Right atrium auricular region (tissue), 2 donors: ENCODE data around the gene ISG20. TPM values are rescaled to one million over a fixed set of nuclear protein-coding genes. Genes with fewer than 3 reads are reported as not detected.
"Not testable (repeated sequence)": the region's sequence is repeated elsewhere in the genome, so short reads cannot be mapped to it uniquely, and the experiment has no call there.

ENCODE experiments used
- DNase-seq: peaks from one replicate; pipeline ENCODE4 v3.0.0-alpha.2; 2019; ENCODE audit warnings: low spot score
- H3K27ac ChIP-seq, 2 donors: fragments of 200-600 bp; sonication (generic); 1 replicate in 1 of 2; 2 replicates in 1 of 2; pipeline ENCODE4 v1.5.1; 2016 to 2019
- H3K27me3 ChIP-seq, 2 donors: fragments of 200-600 bp; sonication (generic); one replicate each; pipeline versions ENCODE4 v1.5.1 to v1.6.0; 2017 to 2019
- H3K36me3 ChIP-seq: fragments of 200-600 bp; sonication (generic); one replicate; pipeline ENCODE4 v1.5.1; 2016
- H3K4me1 ChIP-seq, 2 donors: fragments of 200-600 bp; sonication (generic); one replicate each; pipeline versions ENCODE4 v1.5.1 to v1.6.0; 2017 to 2019
- H3K4me3 ChIP-seq, 2 donors: fragments of 200-600 bp; sonication (generic); 1 replicate in 1 of 2; 2 replicates in 1 of 2; pipeline ENCODE4 v1.5.1; 2017 to 2019; ENCODE audit warnings: mild to moderate bottlenecking in 1 of 2, moderate library complexity in 1 of 2
- H3K9me3 ChIP-seq, 2 donors: fragments of 200-600 bp; sonication (generic); one replicate each; pipeline ENCODE4 v1.5.1; 2019
- CTCF ChIP-seq, 2 donors: fragments of 200-600 bp; sonication (generic); IDR thresholded peaks; one replicate each; pipeline ENCODE4 v1.5.1; 2019; ENCODE audit warnings: antibody characterized with exemption in 2 of 2
- total RNA-seq, 2 donors: library from RNA; depleted of rRNA; stranded (reverse); fragments of >200 nt; gene quantifications; one replicate each; pipeline ENCODE4 v1.1.0, GENCODE V29; 2016

Gene ISG20
- total RNA-seq, 2 donors from 2014 or later: 2.3 to 11.1 TPM

DNA sequence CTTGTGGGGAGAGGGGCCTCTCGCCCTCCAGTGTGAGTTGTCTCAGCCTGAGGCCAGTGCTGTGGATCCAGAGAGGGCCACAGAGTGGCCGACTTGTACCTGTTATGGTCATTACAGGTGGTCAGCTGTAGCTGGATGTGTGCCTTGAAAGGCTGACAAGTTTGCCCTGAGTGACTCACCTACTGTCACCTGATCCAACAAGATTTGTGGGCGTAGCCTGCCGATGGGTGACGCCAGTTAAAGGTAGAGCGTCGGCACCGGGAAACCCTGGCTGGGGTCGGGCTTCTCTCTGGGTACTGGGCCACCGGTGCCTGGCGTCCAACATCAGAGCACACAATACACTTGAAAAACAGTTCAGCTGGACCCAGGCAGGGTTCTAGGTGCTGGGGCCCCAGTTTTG lies 2.8 kb upstream of the ISG20 start:
- Histone ChIP-seq H3K27ac (peak overlapping the region in 1 of 2 donors; percentile 8), H3K36me3 (peaks cover 10% of the 10 kb centered on the region), H3K4me3 (no peak overlapping the region), H3K27me3 (no peaks in the 10 kb centered on the region), H3K4me1 (peaks cover 0 to 23% of the 10 kb centered on the region in 2 donors), H3K9me3 (no peaks in the 10 kb centered on the region)
- TF ChIP-seq CTCF (IDR thresholded peaks at IDR 0.05): no peak
- no peak for DNase-seq

DNA sequence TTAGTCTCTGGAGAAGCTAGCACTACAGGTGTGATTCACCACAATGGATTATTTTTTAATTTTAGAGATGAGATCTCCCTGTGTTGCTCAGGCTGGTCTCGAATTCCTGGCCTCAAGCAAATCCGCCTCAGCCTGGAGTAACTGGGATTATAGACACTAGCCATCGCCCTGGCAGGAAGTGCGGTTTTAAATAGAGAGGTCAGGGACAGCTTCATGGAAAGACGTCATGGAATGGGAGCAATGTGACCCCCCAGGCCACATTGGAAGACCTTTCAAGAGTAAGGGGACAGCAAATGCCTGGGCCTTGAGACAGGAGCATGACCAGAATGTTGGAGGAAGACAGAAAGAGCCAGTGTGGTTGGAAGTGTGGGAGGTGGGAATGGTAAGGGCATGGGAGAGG lies 2.2 kb upstream of the ISG20 start:
- no peak overlapping the region for H3K4me3 ChIP-seq
- no peaks in the 10 kb centered on the region for H3K9me3 ChIP-seq
- no peak for TF ChIP-seq CTCF (IDR thresholded peaks at IDR 0.05)
- H3K4me1 ChIP-seq: peaks cover 0 to 23% of the 10 kb centered on the region in 2 donors
- no peak for DNase-seq
- H3K27ac ChIP-seq: peak overlapping the region in 1 of 2 donors; percentile 8
- H3K27me3 ChIP-seq: no peaks in the 10 kb centered on the region
- H3K36me3 ChIP-seq: peaks cover 5% of the 10 kb centered on the region

DNA sequence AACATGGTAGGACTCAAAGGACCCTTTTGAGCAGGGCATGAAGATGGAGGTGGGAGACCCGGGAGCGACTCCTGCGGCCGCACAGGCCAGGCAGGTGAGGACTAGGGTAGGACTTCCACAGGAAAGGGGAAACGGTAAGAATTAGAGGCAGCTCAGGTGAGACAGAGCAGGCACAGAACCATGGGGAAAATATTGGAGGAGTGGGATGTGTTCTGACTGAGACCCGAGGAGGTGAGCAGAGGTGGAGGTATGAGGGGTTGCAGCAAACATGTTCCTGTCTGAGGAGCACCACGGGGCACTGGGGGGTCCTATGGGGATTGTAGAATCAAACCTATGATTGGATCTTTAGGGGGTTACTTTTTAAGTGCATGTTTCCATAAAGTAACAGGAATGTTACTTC lies 1.4 kb upstream of the ISG20 start:
- Histone ChIP-seq H3K4me1 (peaks cover 0 to 23% of the 10 kb centered on the region in 2 donors), H3K9me3 (no peaks in the 10 kb centered on the region), H3K4me3 (no peak overlapping the region), H3K36me3 (no peaks in the 10 kb centered on the region), H3K27ac (peak overlapping the region; percentile 92), H3K27me3 (no peaks in the 10 kb centered on the region)
- DNase-seq: no peak
- no peak for TF ChIP-seq CTCF (IDR thresholded peaks at IDR 0.05)

- Histone ChIP-seq H3K4me3 (peak overlapping the region; percentile 30 to 54), H3K4me1 (peaks cover 0 to 23% of the 10 kb centered on the region in 2 donors), H3K9me3 (no peaks in the 10 kb centered on the region), H3K36me3 (no peaks in the 10 kb centered on the region), H3K27me3 (no peaks in the 10 kb centered on the region), H3K27ac (peak overlapping the region; percentile 92)
- no peak for TF ChIP-seq CTCF (IDR thresholded peaks at IDR 0.05)
- no peak for DNase-seq
These were observed 783 bp upstream of the ISG20 start for GRCh38 chr15:88637841-88638625.

DNA sequence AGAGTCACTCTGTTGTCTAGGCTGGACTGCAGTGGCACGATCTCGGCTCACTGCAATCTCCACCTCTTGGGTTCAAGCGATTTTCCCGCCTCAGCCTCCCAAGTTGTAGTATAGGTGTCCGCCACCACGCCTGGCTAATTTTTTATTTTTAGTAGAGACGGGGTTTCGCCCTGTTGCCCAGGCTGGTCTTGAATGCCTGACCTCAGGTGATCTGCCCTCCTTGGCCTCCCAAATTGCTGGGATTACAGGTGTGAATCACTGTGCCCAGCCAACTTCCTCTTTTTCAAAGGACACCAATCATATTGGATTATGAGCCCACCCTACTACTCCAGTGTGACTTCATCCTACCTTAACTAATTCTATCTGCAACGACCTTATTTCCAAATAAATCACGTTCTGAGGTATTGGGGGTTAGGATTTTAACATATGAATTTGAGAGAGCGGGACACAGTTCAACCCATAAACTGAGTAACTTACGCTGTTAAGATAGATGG lies 3.2 kb downstream of the ISG20 start:
- TF ChIP-seq CTCF (IDR thresholded peaks at IDR 0.05): no peak
- Histone ChIP-seq H3K4me1 (peaks cover 0 to 23% of the 10 kb centered on the region in 2 donors), H3K27ac (no peak overlapping the region)

GRCh38 chr15:88642514-88642913 lies 3.7 kb downstream of the ISG20 start:
- not testable (repeated sequence) for DNase-seq, H3K27ac ChIP-seq

More for the DNA sequence above, 3.2 kb downstream of the ISG20 start:
- no peaks in the 10 kb centered on the region for H3K9me3 ChIP-seq
- no peaks in the 10 kb centered on the region for H3K36me3 ChIP-seq
- DNase-seq: no peak
- H3K27me3 ChIP-seq: no peaks in the 10 kb centered on the region
- H3K4me3 ChIP-seq: no peak overlapping the region

More at GRCh38 chr15:88642514-88642913, 3.7 kb downstream of the ISG20 start:
- not testable (repeated sequence) for H3K9me3 ChIP-seq, H3K4me3 ChIP-seq, H3K27me3 ChIP-seq, H3K36me3 ChIP-seq
- peaks cover 0 to 23% of the 10 kb centered on the region in 2 donors for H3K4me1 ChIP-seq
